HepG2 (cell line): Measurements from ENCODE around the gene LDAH. TPM values are rescaled to one million over a fixed set of nuclear protein-coding genes. Genes with fewer than 3 reads are reported as not detected.

Experiments used
- ATF4 ChIP-seq, 2 experiments: fragments of 450-650 bp in 1 of 2; sonication (generic) in 1 of 2; formaldehyde crosslinking; IDR thresholded peaks; 2 replicates each; pipeline versions ENCODE4 v1.5.0 to v1.8.0; 2020 to 2022; ENCODE audit warnings: mild to moderate bottlenecking in 1 of 2, missing genetic modification reagents in 1 of 2
- CBX1 ChIP-seq: IDR thresholded peaks from one replicate; pipeline ENCODE4 v1.6.1; 2016; ENCODE audit warnings: antibody characterized with exemption, low read depth
- MLX ChIP-seq: IDR thresholded peaks from 2 replicates; pipeline ENCODE4 v1.6.1; 2016
- MTA1 ChIP-seq: sonication (generic); formaldehyde crosslinking; IDR thresholded peaks from 2 replicates; pipeline ENCODE4 v1.4.0; 2020; ENCODE audit warnings: missing genetic modification reagents, mild to moderate bottlenecking, borderline replicate concordance
- PAXIP1 ChIP-seq: sonication (generic); formaldehyde crosslinking; conservative IDR thresholded peaks from 2 replicates; pipeline ENCODE4 v1.4.0; 2020; ENCODE audit warnings: mild to moderate bottlenecking, missing genetic modification reagents, moderate library complexity
- UBTF ChIP-seq: sonication (generic); formaldehyde crosslinking; IDR thresholded peaks from 2 replicates; pipeline ENCODE4 v1.4.0; 2020; ENCODE audit warnings: mild to moderate bottlenecking, missing genetic modification reagents
- ZBTB14 ChIP-seq: sonication (generic); formaldehyde crosslinking; IDR thresholded peaks from 2 replicates; pipeline ENCODE4 v1.4.0; 2020; ENCODE audit warnings: missing genetic modification reagents
- ZBTB33 ChIP-seq: sonication (generic); formaldehyde crosslinking; IDR thresholded peaks from 2 replicates; pipeline ENCODE4 v1.4.0; 2020; ENCODE audit warnings: missing genetic modification reagents
- ZNF619 ChIP-seq: sonication (generic); formaldehyde crosslinking; IDR thresholded peaks from 2 replicates; pipeline ENCODE4 v1.4.0; 2020; ENCODE audit warnings: mild to moderate bottlenecking, missing genetic modification reagents
- polyA plus RNA-seq, 8 experiments: library from polyadenylated mRNA; depleted of rRNA in 3 of 8; stranded (reverse) in 7 of 8; unstranded in 1 of 8; fragments of >200 nt; fragmentation: Illumina TruSeq in 4 of 8; extraction: Trizol in 4 of 8; gene quantifications; 2 replicates each; pipeline versions ENCODE4 v1.2.1 to v1.2.3, GENCODE V29; 2011 to 2016; ENCODE audit warnings: low read depth in 4 of 8, missing spikeins in 1 of 8, mixed read lengths in 1 of 8; ENCODE audit not compliant: insufficient read depth in 1 of 8
- total RNA-seq, 5 experiments: library from RNA; depleted of rRNA; stranded (reverse); fragments of >200 nt; fragmentation: Illumina TruSeq; extraction: Trizol; gene quantifications; 2 replicates each; pipeline ENCODE4 v1.2.3, GENCODE V29; 2016; ENCODE audit warnings: low read depth in 1 of 5

The LDAH gene
- total and polyA plus RNA-seq, 2 of the 13 experiments (the other 11 are each of a cell fraction or from before 2014, with no cell fraction given) = 28.8 to 46.2 TPM

GRCh38 chr2:20803226-20803682 lies 19.6 kb downstream of the LDAH start (continued):
- TF ChIP-seq ZBTB33 (CRISPR knock-in tag) (peak; percentile 46; the same call in 1 of the 2 replicates), PAXIP1 (0 out of 2 replicates have a peak, but pooled peaks have one; percentile 45), CBX1 (no peak), MTA1 (0 out of 2 replicates have a peak, but pooled peaks have one; percentile 35), ZNF619 (peak; percentile 52; the same call in 1 of the 2 replicates), ZBTB14 (CRISPR knock-in tag) (no peak), ATF4 (CRISPR knock-in tag; IDR thresholded peaks at IDR 0.05) (no peak), MLX (CRISPR knock-in tag) (no peak), UBTF (CRISPR knock-in tag) (peak; percentile 28; the same call in 1 of the 2 replicates)
